Inflammatory macrophage (primary cell): ENCODE results near the gene CNR1.

Source experiments
- DNase-seq, 2 donors: peaks; one replicate each; pipeline ENCODE4 v3.0.0-alpha.2; 2020 to 2022

CNR1 gene

GRCh38 chr6:88143421-88144157, 22.6 kb downstream of the CNR1 start:
- DNase-seq, result no peak

DNA sequence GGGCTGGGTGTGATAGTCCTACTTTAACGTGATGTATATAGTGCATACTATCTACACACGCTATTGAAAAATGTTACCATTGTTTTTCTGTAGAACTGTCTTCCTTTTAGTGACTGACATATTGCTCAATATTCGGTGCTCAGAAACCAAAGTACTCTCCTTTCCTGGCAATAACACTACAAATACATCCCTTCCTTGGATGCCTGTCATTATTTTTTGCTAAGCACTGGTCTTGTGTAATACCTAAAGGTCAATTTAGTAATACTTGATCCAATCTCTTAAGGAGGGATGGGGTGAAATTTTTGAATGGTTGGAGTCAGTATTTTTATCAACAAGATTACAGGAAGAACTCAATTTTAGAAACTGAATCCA, 23.9 kb downstream of the CNR1 start:
- no peak for DNase-seq

GRCh38 chr6:88141561-88142296, 24.4 kb downstream of the CNR1 start:
- no peak for DNase-seq

DNA sequence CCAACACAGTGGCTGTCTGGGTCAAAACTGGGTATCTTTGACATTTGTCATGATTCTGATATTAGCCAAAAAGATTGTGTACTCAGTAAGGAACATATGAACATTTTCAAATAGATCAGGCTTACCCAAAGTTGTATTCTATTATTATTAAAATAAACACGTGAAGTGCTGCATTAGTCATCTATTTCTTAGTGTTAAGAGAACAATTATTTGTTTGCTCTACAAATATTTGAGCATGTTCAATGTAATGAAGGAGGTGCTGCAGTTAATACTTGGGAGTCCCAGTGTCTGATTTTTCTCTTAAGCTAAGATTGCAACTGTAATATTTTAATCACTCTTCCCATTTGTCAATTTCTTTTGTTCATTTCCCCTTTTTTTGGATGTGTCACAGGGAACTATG, 28.2 kb downstream of the CNR1 start:
- no peak for DNase-seq

- no peak for DNase-seq
These were observed 30.5 kb downstream of the CNR1 start for GRCh38 chr6:88135578-88136114.

- no peak for DNase-seq
These were observed 31.6 kb downstream of the CNR1 start for GRCh38 chr6:88134575-88134974.

DNA sequence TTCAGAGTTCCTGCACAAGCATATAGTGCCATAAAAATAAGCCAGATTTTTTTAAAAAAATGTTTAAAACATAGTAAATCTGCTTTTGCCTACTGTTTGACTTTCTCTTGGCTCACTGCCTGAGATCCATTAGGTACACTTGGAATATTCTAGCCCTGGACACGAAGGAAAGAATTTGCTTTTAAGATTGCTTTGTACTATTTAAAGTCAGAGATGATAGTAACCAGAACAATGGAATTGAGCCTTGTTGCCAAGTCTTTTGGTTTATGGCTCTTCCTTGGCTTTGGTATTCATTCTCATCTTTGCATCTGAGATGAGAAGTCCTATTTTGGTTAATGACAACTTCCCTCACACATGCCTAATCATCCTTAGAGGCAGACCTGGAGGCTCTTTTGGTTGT, 32.4 kb downstream of the CNR1 start:
- DNase-seq, result no peak

- DNase-seq, result no peak
These were observed 41.1 kb downstream of the CNR1 start for GRCh38 chr6:88124925-88125557.

DNA sequence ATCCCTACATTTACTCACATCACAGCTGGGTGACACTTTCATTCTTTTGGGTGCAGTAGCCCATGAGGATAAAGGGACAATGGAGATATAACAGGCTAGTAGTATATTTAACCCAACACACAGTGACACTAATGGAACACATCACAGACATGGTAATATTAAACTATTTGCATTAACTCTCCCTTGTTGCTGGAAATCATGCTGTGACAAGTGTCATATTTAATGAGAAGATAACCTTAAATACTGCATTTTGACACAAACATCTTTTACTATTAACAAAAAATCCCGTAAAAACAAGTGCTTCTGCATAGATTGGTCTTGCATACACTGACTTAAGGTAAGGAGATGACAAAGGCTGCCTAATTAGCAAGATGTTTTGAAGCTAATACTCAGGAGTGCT, 45.5 kb downstream of the CNR1 start:
- DNase-seq, result no peak

- no peak for DNase-seq
These were observed 46.4 kb downstream of the CNR1 start for GRCh38 chr6:88119769-88120168.

GRCh38 chr6:88116276-88116675, 49.9 kb downstream of the CNR1 start:
- DNase-seq, result no peak

DNA sequence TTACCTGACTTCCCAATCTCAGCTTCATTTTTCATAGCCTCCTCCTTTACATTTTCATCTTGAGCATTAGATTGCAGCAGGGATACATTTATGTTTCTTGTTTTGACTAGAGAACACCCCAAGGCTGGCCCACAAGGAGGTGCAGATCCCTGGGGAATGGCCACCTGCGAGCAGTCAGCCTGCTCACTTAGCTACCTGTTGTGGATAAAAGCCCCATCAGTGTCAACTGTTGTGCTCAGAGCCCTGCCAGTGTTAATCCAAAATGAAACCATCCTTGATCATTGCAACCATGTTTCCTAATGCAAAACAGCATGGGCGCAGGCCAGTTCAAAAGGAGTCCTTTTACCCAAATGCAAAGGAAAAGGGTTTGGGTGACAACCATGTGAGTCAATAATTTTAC, 50.8 kb downstream of the CNR1 start:
- no peak for DNase-seq

DNA sequence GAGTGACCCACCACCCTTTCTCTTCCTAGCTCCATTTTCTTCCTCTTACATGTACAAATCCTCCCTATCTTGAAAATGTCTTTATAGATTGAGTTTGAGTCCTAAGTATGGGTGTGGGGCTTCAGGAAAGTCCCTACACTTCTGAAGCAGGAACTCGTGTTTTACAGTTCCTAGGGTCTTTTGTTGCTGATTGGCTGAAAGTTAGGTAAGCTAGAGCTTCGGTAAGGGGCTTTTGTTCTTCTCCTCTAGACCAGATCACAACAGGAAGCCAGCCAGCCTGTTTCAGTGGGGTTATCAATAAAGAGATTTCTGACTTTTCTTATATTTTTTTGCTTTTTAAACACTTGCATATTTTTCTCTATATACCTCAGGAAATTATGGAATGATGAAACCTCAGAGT, 51.3 kb downstream of the CNR1 start:
- DNase-seq, result no peak

DNA sequence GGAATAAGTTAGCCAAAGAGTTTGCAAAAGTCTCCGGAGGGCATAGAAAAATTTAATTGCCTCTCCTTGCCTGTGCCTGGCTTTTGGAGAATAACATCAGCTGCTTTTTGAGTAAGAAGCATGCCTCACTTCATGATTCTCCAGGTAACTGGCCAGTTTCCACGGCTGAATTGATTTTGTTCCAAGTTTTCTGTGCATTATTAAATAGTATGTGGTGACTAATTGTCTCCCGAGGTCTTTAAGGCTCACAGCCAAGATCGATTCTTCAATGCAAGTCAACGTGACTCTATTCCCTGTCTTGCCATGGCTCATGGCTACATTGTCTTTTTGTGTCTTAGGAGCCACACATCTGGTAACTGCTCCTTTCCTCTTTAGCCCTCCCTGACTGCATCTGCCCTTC, 54.2 kb downstream of the CNR1 start:
- no peak for DNase-seq

DNA sequence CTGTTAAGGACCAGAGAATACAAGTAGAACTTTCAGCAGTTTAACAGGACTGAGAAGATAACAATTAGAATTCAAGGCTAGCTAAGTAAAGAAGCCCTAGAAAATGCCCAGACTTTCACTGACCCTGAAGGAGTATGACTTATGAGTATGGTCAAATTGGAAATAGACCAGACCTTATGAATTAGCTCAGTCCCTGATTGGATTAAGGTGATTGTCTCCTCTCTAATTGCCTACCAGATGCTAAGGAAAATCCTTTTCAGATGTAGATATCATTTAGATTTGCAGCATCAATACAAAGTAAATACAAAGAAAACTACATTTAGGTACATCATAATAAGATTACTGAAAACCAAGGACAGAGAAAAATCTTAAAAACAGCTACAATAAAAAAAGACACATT, 58.9 kb downstream of the CNR1 start:
- no peak for DNase-seq

DNA sequence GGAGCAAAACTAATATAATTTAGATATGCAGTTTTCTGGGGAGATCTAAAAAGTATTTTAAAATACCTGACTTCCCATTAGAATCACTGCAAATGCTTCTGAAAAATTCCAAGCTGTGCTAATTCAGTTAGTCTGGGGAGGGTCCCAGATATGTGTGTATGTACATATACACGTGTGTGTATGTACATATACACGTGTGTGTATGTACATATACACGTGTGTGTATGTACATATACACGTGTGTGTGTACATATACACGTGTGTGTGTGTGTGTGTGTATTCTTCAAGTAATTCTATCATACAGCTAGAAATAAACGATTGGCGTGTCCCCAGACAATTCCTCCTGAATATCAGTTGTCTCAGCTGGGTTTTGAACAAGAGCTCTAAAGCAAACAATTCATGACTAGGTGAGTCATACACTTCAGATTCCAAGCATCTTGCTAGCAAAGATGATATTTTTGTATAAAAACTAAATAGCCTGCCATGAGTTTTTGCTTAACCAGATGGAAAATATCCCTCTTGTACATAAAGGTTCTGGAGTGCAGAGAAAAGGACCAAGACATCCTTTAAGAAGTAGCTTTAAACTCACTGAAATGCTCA, 60.3 kb downstream of the CNR1 start:
- DNase-seq, result no peak
